HG03060 (cell line): ENCODE data around the gene SEMA4C.

Experiments
- ATAC-seq: cut with Tn5 transposase; IDR thresholded peaks from one replicate; pipeline ENCODE4 v1.9.1; 2021; ENCODE audit warnings: low read depth, moderate number of reproducible peaks; ENCODE audit not compliant: unreplicated experiment

The SEMA4C gene, protein sequence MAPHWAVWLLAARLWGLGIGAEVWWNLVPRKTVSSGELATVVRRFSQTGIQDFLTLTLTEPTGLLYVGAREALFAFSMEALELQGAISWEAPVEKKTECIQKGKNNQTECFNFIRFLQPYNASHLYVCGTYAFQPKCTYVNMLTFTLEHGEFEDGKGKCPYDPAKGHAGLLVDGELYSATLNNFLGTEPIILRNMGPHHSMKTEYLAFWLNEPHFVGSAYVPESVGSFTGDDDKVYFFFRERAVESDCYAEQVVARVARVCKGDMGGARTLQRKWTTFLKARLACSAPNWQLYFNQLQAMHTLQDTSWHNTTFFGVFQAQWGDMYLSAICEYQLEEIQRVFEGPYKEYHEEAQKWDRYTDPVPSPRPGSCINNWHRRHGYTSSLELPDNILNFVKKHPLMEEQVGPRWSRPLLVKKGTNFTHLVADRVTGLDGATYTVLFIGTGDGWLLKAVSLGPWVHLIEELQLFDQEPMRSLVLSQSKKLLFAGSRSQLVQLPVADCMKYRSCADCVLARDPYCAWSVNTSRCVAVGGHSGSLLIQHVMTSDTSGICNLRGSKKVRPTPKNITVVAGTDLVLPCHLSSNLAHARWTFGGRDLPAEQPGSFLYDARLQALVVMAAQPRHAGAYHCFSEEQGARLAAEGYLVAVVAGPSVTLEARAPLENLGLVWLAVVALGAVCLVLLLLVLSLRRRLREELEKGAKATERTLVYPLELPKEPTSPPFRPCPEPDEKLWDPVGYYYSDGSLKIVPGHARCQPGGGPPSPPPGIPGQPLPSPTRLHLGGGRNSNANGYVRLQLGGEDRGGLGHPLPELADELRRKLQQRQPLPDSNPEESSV

DNA sequence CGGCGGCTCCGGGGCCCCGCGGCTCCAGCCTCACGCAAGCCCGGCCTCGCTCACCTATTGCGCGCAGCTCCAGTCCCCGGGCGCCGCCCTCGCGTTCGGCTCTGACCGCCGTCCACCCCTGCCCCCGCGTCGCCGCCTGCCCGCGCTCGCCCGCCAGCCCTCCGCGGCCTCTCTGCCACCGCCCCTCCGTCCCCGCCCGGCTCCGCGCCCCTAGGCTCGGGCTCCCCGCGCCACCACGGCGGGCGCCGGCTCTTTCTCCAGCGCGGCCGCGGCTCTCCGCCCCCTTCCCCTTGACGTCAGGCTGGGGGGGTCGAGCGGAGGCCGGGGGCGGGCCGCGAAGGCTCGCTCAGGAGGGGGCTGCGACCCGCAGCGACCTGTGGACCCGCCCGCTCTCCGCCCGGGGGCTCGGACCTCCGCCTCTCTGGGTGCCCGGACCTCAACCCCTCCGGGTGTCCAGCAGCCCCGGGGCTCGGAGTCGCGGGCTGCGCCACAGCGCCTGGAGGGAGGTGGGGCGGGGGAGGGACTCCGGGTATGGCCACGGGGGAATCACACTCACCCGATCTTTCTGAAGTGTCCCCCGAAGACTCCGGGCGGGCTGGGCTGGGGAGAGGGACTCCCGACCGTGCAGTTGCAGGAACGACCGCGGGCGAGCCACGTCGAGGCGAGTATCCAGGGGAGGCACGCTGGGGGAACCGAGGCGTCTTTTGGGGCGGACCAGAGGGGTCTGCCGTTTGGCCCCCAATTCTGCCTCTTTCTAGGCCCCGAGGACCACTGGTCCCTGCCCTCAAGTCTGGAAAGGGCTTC lies at the start of gene SEMA4C:
TSS of gene SEMA4C (minus strand) at position 259 of the 804 bp plus-strand sequence. CDS start 2,194 bp downstream, outside the sequence.
- no peak for ATAC-seq

GRCh38 chr2:96918754-96919550 lies 49.1 kb upstream of the SEMA4C start:
- no peak for ATAC-seq

GRCh38 chr2:96918092-96918753 lies 48.3 kb upstream of the SEMA4C start:
- no peak for ATAC-seq

- no peak for ATAC-seq
Measured at GRCh38 chr2:96916646-96917543, 47.0 kb upstream of the SEMA4C start.

GRCh38 chr2:96916156-96916630 lies 46.3 kb upstream of the SEMA4C start:
- no peak for ATAC-seq

DNA sequence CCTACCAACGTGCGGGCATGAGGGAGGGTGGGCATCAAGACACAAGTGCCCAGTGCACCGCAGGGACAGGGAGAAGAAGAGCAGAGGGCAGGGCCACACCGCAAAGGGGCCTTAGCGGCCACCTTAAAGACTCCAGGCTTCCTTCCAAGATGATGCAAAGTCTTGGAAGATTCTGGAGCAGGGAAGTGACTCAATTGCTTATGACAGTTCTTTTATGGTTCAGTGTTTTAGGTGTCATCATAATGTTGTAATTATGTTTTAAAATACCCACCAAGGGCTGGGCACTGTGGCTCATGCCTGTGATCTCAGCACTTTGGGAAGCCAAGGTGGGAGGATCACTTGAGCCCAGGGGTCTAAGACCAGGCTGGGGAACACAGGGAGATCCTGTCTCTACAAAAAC lies 44.5 kb upstream of the SEMA4C start:
- no peak for ATAC-seq

GRCh38 chr2:96913398-96914202 lies 43.7 kb upstream of the SEMA4C start:
- no peak for ATAC-seq

DNA sequence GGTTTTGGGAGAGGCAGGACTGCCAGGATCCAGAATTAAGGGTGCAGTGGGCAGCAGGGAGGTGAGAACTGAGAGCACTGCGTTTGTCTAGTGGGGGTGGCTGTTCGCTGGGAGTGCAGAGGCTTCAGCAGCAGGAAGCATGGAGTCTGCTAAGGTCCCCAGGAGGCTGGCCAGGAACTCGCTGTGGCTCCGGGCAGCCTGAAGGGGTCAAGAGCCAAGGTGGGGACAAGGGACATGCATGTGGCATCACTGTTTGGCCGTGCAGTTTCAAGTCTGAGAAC lies 43.2 kb upstream of the SEMA4C start:
- ATAC-seq, result no peak

DNA sequence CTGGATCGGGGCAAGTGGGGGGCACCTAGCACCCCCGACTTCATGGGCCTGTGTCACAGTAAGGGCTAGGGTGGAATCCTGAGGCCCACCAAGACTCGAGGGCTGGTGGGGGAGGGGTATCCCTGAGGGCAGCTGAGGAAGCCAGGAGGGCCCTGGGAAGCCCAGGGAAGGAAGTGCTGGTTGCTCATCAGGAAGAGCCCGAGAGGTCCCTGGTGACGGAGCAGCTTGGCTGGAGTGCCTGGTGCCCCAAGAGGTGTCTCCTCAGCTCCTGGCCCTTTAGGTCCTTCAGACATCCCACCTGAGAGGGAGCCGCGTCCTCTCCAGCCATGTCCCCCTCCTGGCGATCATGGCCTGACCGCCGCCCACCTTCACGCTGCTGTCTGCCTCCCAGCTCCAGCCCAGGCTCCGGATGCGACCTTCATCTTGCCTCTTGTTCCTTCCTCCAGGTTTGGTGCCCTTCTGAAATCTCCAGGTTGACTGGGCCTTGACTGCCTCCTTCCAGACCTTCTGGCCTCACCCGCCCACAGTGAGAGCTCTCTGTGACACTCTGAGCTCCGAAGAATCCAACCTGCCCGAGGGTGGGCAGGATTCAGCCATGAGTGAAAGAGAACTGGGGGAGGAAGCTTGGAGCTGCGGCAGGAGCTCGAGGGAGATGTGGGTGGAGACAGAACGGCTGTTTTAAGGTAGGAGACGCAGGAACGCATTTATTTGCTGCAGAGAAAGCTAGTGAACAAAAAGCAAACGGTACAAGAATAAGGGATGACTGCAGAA lies 42.7 kb upstream of the SEMA4C start:
- no peak for ATAC-seq

- no peak for ATAC-seq
Measured at GRCh38 chr2:96909611-96910021, 39.7 kb upstream of the SEMA4C start.

DNA sequence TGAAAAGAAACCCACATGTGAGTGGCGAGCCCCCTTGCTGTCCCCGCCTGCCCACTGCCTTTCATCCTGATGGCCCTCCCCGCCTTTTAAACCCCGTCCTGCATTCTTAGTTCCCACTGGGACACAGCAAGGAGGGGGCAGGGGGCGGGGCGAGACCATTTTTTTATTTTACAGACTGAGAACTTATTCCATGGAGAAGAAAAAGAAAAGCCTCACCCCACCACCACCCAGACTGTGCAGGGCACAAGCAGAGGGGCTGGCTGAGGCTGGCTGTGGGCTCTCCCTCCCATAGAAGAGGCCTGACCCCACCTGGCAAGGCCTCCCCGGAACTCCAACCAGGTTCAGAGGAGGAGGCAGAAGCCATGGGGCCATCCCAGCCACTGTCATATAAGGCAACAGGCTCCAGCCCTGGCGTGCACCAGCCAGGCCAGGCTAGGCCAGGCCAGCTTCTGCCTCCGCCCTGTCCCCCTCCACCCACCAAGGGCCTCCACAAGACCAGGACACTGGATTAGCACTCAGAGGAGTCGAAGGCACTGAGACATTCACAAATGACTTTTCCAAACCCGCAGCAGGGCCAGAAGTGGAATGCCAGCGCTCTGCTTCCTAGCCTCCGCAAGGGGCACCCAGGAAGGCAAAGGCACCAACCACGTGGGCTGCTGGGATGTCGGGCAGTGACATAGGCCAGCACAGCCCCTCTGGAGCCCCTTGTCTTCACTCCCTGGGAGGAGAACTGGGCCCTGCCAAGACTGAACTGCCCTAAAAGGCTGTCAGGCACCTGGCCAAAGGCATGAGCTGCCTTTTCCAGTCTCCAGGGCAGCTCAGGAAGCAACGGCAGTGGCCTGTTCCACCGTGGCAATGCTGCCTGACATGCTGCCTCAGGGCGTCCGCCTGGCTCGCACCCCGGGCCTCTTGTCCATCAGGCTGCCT lies 37.5 kb upstream of the SEMA4C start:
- ATAC-seq, result no peak

GRCh38 chr2:96906729-96907114 lies 36.8 kb upstream of the SEMA4C start:
- ATAC-seq, result no peak

GRCh38 chr2:96903815-96904214 lies 33.9 kb upstream of the SEMA4C start:
- no peak for ATAC-seq

- no peak for ATAC-seq
Measured at GRCh38 chr2:96903318-96903717, 33.4 kb upstream of the SEMA4C start.

GRCh38 chr2:96900237-96900636 lies 30.4 kb upstream of the SEMA4C start:
- no peak for ATAC-seq

GRCh38 chr2:96899413-96899741 lies 29.5 kb upstream of the SEMA4C start:
- ATAC-seq, result no peak
